Neural cell (in vitro differentiated cells): ENCODE measurements around the gene KANK4.

ENCODE experiments used
- EP300 ChIP-seq: fragments of 450-650 bp; conservative IDR thresholded peaks from 2 replicates; pipeline ENCODE4 v1.6.1; 2014; ENCODE audit warnings: antibody characterized with exemption, mild to moderate bottlenecking, moderate library complexity; ENCODE audit not compliant: poor library complexity, severe bottlenecking
- EZH2 ChIP-seq: fragments of 200-600, 300-800 bp; shearing (Covaris generic), sonication (generic); IDR thresholded peaks from 2 replicates; pipeline ENCODE4 v1.6.1; 2014; ENCODE audit warnings: antibody characterized with exemption, low read length, borderline replicate concordance, mild to moderate bottlenecking; ENCODE audit not compliant: insufficient read depth, poor library complexity, severe bottlenecking
- MXI1 ChIP-seq: fragments of 450-650 bp; conservative IDR thresholded peaks from 2 replicates; pipeline ENCODE4 v1.6.1; 2014; ENCODE audit warnings: antibody characterized with exemption, mild to moderate bottlenecking; ENCODE audit not compliant: poor library complexity, severe bottlenecking
- POLR2AphosphoS5 ChIP-seq: IDR thresholded peaks from 2 replicates; pipeline ENCODE4 v1.6.1; 2012
- RAD21 ChIP-seq: fragments of 450-650 bp; conservative IDR thresholded peaks from 2 replicates; pipeline ENCODE4 v1.6.1; 2014; ENCODE audit warnings: antibody characterized with exemption, mild to moderate bottlenecking, moderate library complexity
- SMC3 ChIP-seq: fragments of 450-650 bp; conservative IDR thresholded peaks from 2 replicates; pipeline ENCODE4 v1.6.1; 2014; ENCODE audit warnings: antibody characterized with exemption, mild to moderate bottlenecking, moderate library complexity; ENCODE audit not compliant: poor library complexity
- TAF1 ChIP-seq: IDR thresholded peaks from 2 replicates; pipeline ENCODE4 v1.6.1; 2012; ENCODE audit warnings: low read depth
- TF ChIP-seq, protein P1 (sequence below): fragments of 450-650 bp; IDR thresholded peaks from 2 replicates; pipeline ENCODE4 v1.5.1; 2014; ENCODE audit warnings: antibody characterized with exemption, mild to moderate bottlenecking, moderate library complexity; ENCODE audit not compliant: poor library complexity, severe bottlenecking

GRCh38 chr1:62301726-62302390, 17.4 kb downstream of the KANK4 start:
- TF ChIP-seq, protein P1, sequence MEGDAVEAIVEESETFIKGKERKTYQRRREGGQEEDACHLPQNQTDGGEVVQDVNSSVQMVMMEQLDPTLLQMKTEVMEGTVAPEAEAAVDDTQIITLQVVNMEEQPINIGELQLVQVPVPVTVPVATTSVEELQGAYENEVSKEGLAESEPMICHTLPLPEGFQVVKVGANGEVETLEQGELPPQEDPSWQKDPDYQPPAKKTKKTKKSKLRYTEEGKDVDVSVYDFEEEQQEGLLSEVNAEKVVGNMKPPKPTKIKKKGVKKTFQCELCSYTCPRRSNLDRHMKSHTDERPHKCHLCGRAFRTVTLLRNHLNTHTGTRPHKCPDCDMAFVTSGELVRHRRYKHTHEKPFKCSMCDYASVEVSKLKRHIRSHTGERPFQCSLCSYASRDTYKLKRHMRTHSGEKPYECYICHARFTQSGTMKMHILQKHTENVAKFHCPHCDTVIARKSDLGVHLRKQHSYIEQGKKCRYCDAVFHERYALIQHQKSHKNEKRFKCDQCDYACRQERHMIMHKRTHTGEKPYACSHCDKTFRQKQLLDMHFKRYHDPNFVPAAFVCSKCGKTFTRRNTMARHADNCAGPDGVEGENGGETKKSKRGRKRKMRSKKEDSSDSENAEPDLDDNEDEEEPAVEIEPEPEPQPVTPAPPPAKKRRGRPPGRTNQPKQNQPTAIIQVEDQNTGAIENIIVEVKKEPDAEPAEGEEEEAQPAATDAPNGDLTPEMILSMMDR = no peak
- TF ChIP-seq EZH2 (no peak), EP300 (no peak), MXI1 (no peak), POLR2AphosphoS5 (no peak), SMC3 (no peak), TAF1 (no peak), RAD21 (no peak)
